Mesendoderm (in vitro differentiated cells): ENCODE results near the gene DSPP.

ENCODE experiments used
- DNase-seq: peaks from one replicate; pipeline ENCODE4 v3.0.0; 2013
- H2AK5ac ChIP-seq: 2 replicates; pipeline ENCODE4 v1.6.1; 2013; ENCODE audit warnings: low read length, inconsistent platforms
- H2BK120ac ChIP-seq: 2 replicates; pipeline ENCODE4 v1.6.1; 2013; ENCODE audit warnings: low read depth, mild to moderate bottlenecking, low read length, moderate library complexity, mixed read lengths
- H2BK15ac ChIP-seq: replicated peaks from 2 replicates; pipeline ENCODE4 v1.6.1; 2013; ENCODE audit warnings: low read depth, mild to moderate bottlenecking, moderate library complexity
- H2BK5ac ChIP-seq: 2 replicates; pipeline ENCODE4 v1.6.1; 2013; ENCODE audit warnings: low read length, inconsistent platforms
- H3K18ac ChIP-seq: 2 replicates; pipeline ENCODE4 v1.6.1; 2013; ENCODE audit warnings: mild to moderate bottlenecking, low read length, mixed read lengths
- H3K23ac ChIP-seq: one replicate; pipeline ENCODE4 v1.6.1; 2013; ENCODE audit warnings: low read length
- H3K27ac ChIP-seq: 2 replicates; pipeline ENCODE4 v1.5.1; 2013; ENCODE audit warnings: low read depth, mild to moderate bottlenecking, inconsistent platforms, low read length, moderate library complexity
- H3K27me3 ChIP-seq: 2 replicates; pipeline ENCODE4 v1.6.1; 2013; ENCODE audit warnings: low read length, control low read depth, mild to moderate bottlenecking, inconsistent platforms; ENCODE audit not compliant: insufficient read depth, poor library complexity
- H3K36me3 ChIP-seq: 2 replicates; pipeline ENCODE4 v1.6.1; 2013; ENCODE audit warnings: low read length, inconsistent platforms; ENCODE audit not compliant: control insufficient read depth, insufficient read depth
- H3K4ac ChIP-seq: one replicate; pipeline ENCODE4 v1.6.1; 2013; ENCODE audit warnings: low read depth, mild to moderate bottlenecking, low read length, moderate library complexity
- H3K4me1 ChIP-seq: 2 replicates; pipeline ENCODE4 v1.6.1; 2013; ENCODE audit warnings: low read depth, low read length, inconsistent platforms; ENCODE audit not compliant: control insufficient read depth
- H3K4me2 ChIP-seq: 2 replicates; pipeline ENCODE4 v1.6.1; 2013; ENCODE audit warnings: low read length
- H3K4me3 ChIP-seq: 2 replicates; pipeline ENCODE4 v1.5.1; 2013; ENCODE audit warnings: mild to moderate bottlenecking, low read length
- H3K56ac ChIP-seq: one replicate; pipeline ENCODE4 v1.6.1; 2013; ENCODE audit warnings: low read length
- H3K79me1 ChIP-seq: 2 replicates; pipeline ENCODE4 v1.6.1; 2013; ENCODE audit warnings: low read length, inconsistent platforms
- H3K79me2 ChIP-seq: 2 replicates; pipeline ENCODE4 v1.6.1; 2013; ENCODE audit warnings: mild to moderate bottlenecking, low read length; ENCODE audit not compliant: control insufficient read depth, insufficient read depth
- H3K9ac ChIP-seq: 2 replicates; pipeline ENCODE4 v1.6.1; 2013; ENCODE audit warnings: low read length, inconsistent platforms
- H4K5ac ChIP-seq: one replicate; pipeline ENCODE4 v1.6.1; 2013; ENCODE audit warnings: low read length
- H4K8ac ChIP-seq: one replicate; pipeline ENCODE4 v1.6.1; 2013; ENCODE audit warnings: low read depth, mild to moderate bottlenecking, control low read depth, low read length, moderate library complexity
- WGBS: extraction: QIAGEN DNeasy Blood & Tissue Kit; methylation state at CpG from one replicate; pipeline ENCODE4 v1.1.7; 2013; ENCODE audit warnings: low lambda C conversion rate, missing lambda C conversion rate; ENCODE audit not compliant: insufficient coverage; ENCODE audit errors: extremely low coverage; 5-methylcytosine and 5-hydroxymethylcytosine counted together

DSPP gene

DNA sequence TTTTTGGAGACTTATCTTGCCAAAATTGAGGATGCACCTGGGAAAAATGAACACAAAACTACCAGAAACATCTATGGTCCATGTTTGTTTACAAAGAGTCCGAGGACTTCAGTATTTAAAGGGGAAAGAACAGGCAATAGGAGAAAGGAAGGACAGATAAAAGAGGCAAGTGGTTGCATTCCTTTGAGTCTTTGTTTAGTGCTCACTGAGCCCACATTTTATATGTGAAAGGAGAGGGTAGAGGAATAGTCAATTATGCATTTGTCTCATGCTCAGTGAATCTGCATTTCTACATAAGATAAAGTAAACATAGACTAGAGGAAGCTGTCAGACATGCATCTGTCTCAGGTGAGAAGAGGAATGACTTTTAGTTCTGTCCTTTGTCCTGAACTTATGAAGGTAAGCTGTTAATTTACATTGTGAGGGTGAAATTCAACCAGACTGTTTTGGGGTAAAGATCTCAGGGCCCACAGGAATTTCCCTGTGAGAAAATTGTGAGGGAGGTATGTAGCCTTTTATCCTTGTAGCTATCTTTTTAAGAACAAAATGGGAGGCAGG, 46.2 kb downstream of the DSPP start:
- no peak overlapping the region for H3K4ac ChIP-seq

GRCh38 chr4:87657525-87657924, 49.2 kb downstream of the DSPP start:
- Histone ChIP-seq H3K4ac (no peak overlapping the region), H3K56ac (no peak overlapping the region), H2BK5ac (no peak overlapping the region), H3K27ac (no peak overlapping the region), H3K36me3 (no peaks in the 10 kb centered on the region), H2BK15ac (no peak overlapping the region), H3K9ac (no peak overlapping the region), H3K4me2 (no peak overlapping the region), H3K79me1 (no peaks in the 10 kb centered on the region), H3K27me3 (no peaks in the 10 kb centered on the region), H2AK5ac (no peak overlapping the region), H3K4me3 (no peak overlapping the region), H2BK120ac (no peak overlapping the region), H3K4me1 (peaks cover 10% of the 10 kb centered on the region), H3K18ac (no peak overlapping the region), H4K8ac (no peak overlapping the region), H3K23ac (no peak overlapping the region), H3K79me2 (no peaks in the 10 kb centered on the region), H4K5ac (no peak overlapping the region)
- WGBS = no CpG with 5 or more reads among the region's 3 CpGs
- DNase-seq = peak; percentile 87

More for the DNA sequence above, 46.2 kb downstream of the DSPP start:
- Histone ChIP-seq H2BK15ac (no peak overlapping the region), H2BK5ac (no peak overlapping the region), H3K18ac (no peak overlapping the region), H3K36me3 (no peaks in the 10 kb centered on the region), H3K4me3 (no peak overlapping the region), H3K27me3 (no peaks in the 10 kb centered on the region), H3K56ac (no peak overlapping the region), H3K23ac (no peak overlapping the region), H3K9ac (no peak overlapping the region), H3K27ac (no peak overlapping the region), H3K79me2 (no peaks in the 10 kb centered on the region), H2AK5ac (no peak overlapping the region), H3K4me1 (peaks cover 10% of the 10 kb centered on the region), H3K79me1 (no peaks in the 10 kb centered on the region), H3K4me2 (no peak overlapping the region), H4K8ac (no peak overlapping the region), H4K5ac (no peak overlapping the region), H2BK120ac (no peak overlapping the region)
- peak; percentile 47 for DNase-seq
- no CpG with 5 or more reads among the region's 1 CpG for WGBS

- peak; percentile 17 for DNase-seq
- H2AK5ac ChIP-seq = no peak overlapping the region
- H3K27me3 ChIP-seq = no peaks in the 10 kb centered on the region
- no peak overlapping the region for H3K4ac ChIP-seq
- H3K79me2 ChIP-seq = no peaks in the 10 kb centered on the region
- H3K79me1 ChIP-seq = no peaks in the 10 kb centered on the region
- no peak overlapping the region for H2BK120ac ChIP-seq
- H2BK5ac ChIP-seq = no peak overlapping the region
- no peak overlapping the region for H3K23ac ChIP-seq
- no peak overlapping the region for H3K4me2 ChIP-seq
- H3K4me3 ChIP-seq = no peak overlapping the region
- no peak overlapping the region for H3K56ac ChIP-seq
- no peak overlapping the region for H2BK15ac ChIP-seq
- no peak overlapping the region for H4K5ac ChIP-seq
- H3K18ac ChIP-seq = no peak overlapping the region
- H3K27ac ChIP-seq = no peak overlapping the region
- H3K36me3 ChIP-seq = no peaks in the 10 kb centered on the region
- no peak overlapping the region for H4K8ac ChIP-seq
- no CpG with 5 or more reads among the region's 3 CpGs for WGBS
- peaks cover 10% of the 10 kb centered on the region for H3K4me1 ChIP-seq
- no peak overlapping the region for H3K9ac ChIP-seq
These were observed 51.1 kb downstream of the DSPP start for GRCh38 chr4:87659247-87659931.

GRCh38 chr4:87662871-87663270, 54.5 kb downstream of the DSPP start:
- H3K4me2 ChIP-seq = no peak overlapping the region
- H3K27me3 ChIP-seq = no peaks in the 10 kb centered on the region
- no peak overlapping the region for H2BK15ac ChIP-seq
- H3K56ac ChIP-seq = no peak overlapping the region
- no peak overlapping the region for H2BK120ac ChIP-seq
- no peaks in the 10 kb centered on the region for H3K79me1 ChIP-seq
- no peak overlapping the region for H3K4me3 ChIP-seq
- H4K8ac ChIP-seq = no peak overlapping the region
- no peak overlapping the region for H2BK5ac ChIP-seq
- no peaks in the 10 kb centered on the region for H3K79me2 ChIP-seq
- no peaks in the 10 kb centered on the region for H3K36me3 ChIP-seq
- no peak overlapping the region for H4K5ac ChIP-seq
- no peak for DNase-seq
- no CpG with 5 or more reads among the region's 9 CpGs for WGBS
- no peak overlapping the region for H3K4ac ChIP-seq
- no peak overlapping the region for H3K18ac ChIP-seq
- peaks cover 3% of the 10 kb centered on the region for H3K4me1 ChIP-seq
- no peak overlapping the region for H2AK5ac ChIP-seq
- no peak overlapping the region for H3K9ac ChIP-seq
- no peak overlapping the region for H3K23ac ChIP-seq
- H3K27ac ChIP-seq = no peak overlapping the region
